A673 (cell line): Measurements from ENCODE around the gene ARHGAP15.

Experiments
- CTCF ChIP-seq: fragments of 300-800, 200-600 bp; sonication (generic); conservative IDR thresholded peaks from 2 replicates; pipeline ENCODE4 v1.5.1; 2017; ENCODE audit warnings: low read depth, mild to moderate bottlenecking, antibody characterized with exemption, low read length, moderate library complexity, mixed read lengths
- EZH2 ChIP-seq: fragments of 200-600 bp; sonication (generic); IDR thresholded peaks from 2 replicates; pipeline ENCODE4 v1.6.1; 2017; ENCODE audit warnings: borderline replicate concordance, low read depth, mild to moderate bottlenecking, mixed read lengths, antibody characterized with exemption, low read length; ENCODE audit not compliant: poor library complexity, severe bottlenecking

- no peak for TF ChIP-seq CTCF
- TF ChIP-seq EZH2 = no peak
Observed at GRCh38 chr2:143334837-143335236, 205.6 kb downstream of the ARHGAP15 start.
